AG09319 (cell line): ENCODE data around the gene TREM1.

Experiments
- DNase-seq: peaks from one replicate; pipeline ENCODE4 v3.0.0-alpha.2; 2010; ENCODE audit warnings: low read depth; ENCODE audit errors: extremely low read depth
- TF ChIP-seq, protein P1 (sequence below): IDR thresholded peaks from 2 replicates; pipeline ENCODE4 v1.5.1; 2011; ENCODE audit warnings: low read depth, mild to moderate bottlenecking, inconsistent platforms, low read length, moderate library complexity

TREM1 gene

DNA sequence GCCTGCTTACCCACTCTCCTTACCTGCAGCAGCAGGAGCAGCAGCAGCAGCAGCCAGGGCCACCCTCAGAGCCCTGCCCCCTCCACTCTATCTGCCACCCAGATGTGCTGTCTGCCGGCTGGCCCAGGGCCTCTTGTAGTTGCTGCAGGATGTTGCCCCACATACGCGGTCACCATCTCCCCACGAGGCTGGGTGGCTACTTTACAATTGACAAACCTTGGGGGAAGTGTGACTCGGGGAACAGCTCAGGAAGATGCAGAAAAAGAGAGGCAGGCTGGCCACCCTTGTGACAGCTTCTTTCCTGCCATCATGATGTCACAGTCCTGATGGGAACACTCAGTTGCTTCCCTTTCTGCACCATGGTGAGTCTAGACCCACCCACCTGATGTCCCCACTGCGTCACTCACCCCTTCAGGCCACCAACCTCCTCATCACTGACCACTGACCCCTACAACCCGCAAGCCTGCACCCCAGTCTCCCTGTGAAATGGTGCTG lies 14.5 kb downstream of the TREM1 start:
- DNase-seq, result no peak
- TF ChIP-seq, protein P1, sequence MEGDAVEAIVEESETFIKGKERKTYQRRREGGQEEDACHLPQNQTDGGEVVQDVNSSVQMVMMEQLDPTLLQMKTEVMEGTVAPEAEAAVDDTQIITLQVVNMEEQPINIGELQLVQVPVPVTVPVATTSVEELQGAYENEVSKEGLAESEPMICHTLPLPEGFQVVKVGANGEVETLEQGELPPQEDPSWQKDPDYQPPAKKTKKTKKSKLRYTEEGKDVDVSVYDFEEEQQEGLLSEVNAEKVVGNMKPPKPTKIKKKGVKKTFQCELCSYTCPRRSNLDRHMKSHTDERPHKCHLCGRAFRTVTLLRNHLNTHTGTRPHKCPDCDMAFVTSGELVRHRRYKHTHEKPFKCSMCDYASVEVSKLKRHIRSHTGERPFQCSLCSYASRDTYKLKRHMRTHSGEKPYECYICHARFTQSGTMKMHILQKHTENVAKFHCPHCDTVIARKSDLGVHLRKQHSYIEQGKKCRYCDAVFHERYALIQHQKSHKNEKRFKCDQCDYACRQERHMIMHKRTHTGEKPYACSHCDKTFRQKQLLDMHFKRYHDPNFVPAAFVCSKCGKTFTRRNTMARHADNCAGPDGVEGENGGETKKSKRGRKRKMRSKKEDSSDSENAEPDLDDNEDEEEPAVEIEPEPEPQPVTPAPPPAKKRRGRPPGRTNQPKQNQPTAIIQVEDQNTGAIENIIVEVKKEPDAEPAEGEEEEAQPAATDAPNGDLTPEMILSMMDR, result no peak

DNA sequence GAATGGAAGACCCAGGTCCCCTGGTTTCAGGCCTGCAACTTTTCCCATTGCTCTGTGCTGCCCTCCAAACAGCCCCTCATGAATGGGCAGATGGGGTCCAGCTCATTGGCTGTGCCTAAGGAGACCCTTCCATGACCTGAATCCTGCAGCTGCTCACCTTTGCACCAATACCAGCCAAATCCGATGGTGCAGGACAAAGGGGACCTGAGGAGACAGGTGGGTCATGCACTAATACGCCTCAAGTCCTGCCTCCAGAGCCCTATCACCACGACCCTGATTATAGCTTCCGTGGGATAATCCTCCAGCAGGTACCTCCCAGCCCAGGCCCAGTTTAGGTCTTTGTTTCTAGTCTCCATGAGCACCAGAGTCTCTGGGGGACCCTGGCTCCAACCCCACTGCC lies 16.8 kb downstream of the TREM1 start:
- TF ChIP-seq, protein P1, result no peak
- DNase-seq, result no peak

DNA sequence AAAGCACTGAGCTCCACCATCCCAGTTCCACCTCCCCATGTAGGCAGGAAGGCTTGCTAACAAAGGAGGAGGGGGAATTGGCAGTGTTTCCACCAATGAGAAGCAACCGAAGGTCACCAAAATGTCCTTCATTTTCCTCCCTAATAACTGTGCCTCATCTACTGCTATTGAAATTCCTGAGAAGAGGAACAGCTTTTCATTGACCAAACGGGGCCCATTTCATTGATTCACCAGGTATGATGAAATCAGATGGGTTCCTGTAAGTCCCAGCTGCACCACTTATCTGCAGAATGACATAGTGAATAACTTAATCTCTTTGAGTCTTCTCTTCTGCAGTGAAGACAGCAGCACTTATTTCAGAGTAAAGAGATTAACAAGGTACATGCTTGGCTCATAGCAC lies 17.3 kb downstream of the TREM1 start:
- TF ChIP-seq, protein P1, result no peak
- DNase-seq, result no peak

DNA sequence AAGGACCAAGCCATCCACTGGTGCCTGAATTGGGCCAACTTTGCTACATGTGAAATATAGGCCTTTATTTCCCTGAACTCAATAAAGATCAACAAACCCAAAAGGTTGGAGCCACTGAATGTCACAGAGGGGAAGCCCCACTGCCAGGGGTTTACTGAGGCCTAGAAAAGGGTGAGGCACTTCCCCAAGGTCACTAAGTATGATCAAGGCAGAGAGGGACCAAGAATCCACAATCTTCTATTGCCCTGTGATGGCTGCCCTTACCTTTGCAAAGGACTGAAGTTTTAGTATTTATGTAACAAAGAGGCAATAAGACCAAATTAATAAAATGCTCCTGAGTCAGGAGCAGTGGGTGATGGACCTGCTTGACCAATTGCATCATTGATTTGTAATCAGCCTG lies 18.0 kb downstream of the TREM1 start:
- DNase-seq, result no peak
- TF ChIP-seq, protein P1, result no peak

DNA sequence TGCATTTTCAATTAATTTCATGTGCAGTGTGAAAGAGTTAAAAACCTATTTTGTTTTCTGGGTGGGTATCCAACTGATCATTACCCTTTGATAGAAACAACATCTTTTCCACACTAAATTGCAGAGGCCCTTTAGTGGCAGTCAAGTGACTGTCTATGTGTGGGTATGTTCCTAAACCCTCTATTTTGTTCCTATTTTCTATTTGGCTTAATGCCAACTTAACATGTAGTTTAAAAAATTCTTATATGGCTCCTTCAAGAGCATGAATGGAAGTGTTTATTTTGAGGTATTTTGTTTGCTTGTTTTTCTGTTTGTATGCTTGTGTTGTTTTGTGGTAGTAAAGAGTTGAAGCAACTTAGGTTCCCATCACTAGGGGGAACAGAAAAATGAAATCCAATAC lies 19.9 kb downstream of the TREM1 start:
- TF ChIP-seq, protein P1, result no peak
- no peak for DNase-seq

DNA sequence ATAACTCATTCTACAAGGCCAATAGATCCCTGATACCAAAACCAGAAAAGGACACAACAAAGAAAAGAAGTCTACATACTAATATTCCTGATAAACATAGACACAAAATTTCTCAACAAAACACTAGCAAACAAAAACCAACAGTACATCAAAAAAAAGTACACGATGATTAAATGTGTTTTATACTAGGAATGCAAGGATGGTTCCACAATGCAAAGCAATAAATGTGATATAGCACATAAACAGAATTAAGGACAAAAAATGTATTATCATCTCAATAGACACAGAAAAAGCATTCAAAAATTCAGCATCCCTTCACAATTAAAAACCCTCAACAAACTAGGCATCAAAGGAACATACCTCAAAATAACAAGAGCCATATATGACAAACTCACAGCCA lies 23.2 kb downstream of the TREM1 start:
- TF ChIP-seq, protein P1, result no peak
- DNase-seq, result no peak

DNA sequence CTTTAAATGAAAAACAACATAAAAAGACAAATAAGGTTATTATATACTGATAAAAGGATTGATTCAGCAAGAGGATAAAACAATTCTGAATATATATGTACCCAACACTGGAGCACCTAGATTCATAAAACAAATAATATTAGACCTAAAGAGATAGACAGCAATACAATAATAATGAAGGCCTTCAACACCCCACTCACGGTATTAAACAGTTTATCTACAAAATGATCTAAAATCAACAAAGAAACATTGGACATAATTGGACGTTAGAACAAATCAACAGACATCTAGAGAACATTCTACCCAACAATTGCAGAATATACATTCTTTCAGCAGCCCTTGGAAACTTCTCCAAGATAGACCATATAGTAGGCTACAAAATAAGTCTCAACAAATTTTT lies 24.1 kb downstream of the TREM1 start:
- no peak for DNase-seq
- TF ChIP-seq, protein P1, result no peak
